ENCODE data around the gene HAPLN3.

HAPLN3 gene

GRCh38 chr15:88909956-88910831 lies 14.8 kb upstream of the HAPLN3 start:
- DNase-seq: no peak

GRCh38 chr15:88908697-88909621 lies 13.6 kb upstream of the HAPLN3 start:
- no peak for DNase-seq

- no peak for DNase-seq
These were observed 12.8 kb upstream of the HAPLN3 start for GRCh38 chr15:88908123-88908522.

- no peak for DNase-seq
These were observed 11.8 kb upstream of the HAPLN3 start for GRCh38 chr15:88907111-88907510.

- no peak for DNase-seq
These were observed 11.2 kb upstream of the HAPLN3 start for GRCh38 chr15:88906551-88906950.

- DNase-seq: no peak
These were observed 10.8 kb upstream of the HAPLN3 start for GRCh38 chr15:88906130-88906529.

- DNase-seq: no peak
These were observed 10.2 kb upstream of the HAPLN3 start for GRCh38 chr15:88905576-88905975.

GRCh38 chr15:88904624-88905327 lies 9.4 kb upstream of the HAPLN3 start:
- DNase-seq: peak; percentile 87

- no peak for DNase-seq
These were observed 8.9 kb upstream of the HAPLN3 start for GRCh38 chr15:88904257-88904623.

- no peak for DNase-seq
These were observed 7.5 kb upstream of the HAPLN3 start for GRCh38 chr15:88902846-88903245.

- DNase-seq: no peak
These were observed 7.0 kb upstream of the HAPLN3 start for GRCh38 chr15:88902221-88902835.

GRCh38 chr15:88901508-88902220 lies 6.3 kb upstream of the HAPLN3 start:
- DNase-seq: no peak

- no peak for DNase-seq
These were observed 5.7 kb upstream of the HAPLN3 start for GRCh38 chr15:88900982-88901418.

- DNase-seq: peak; percentile 18
These were observed 5.1 kb upstream of the HAPLN3 start for GRCh38 chr15:88900309-88900981.

- DNase-seq: peak; percentile 39
These were observed 3.9 kb upstream of the HAPLN3 start for GRCh38 chr15:88899251-88899650.

GRCh38 chr15:88898736-88899135 lies 3.4 kb upstream of the HAPLN3 start:
- peak; percentile 25 for DNase-seq

GRCh38 chr15:88897456-88898194 lies 2.3 kb upstream of the HAPLN3 start:
- peak; percentile 90 for DNase-seq

GRCh38 chr15:88897142-88897455 lies 1.8 kb upstream of the HAPLN3 start:
- no peak for DNase-seq

GRCh38 chr15:88896333-88897033 lies 1.1 kb upstream of the HAPLN3 start:
- DNase-seq: no peak

- peak; percentile 83 for DNase-seq
These were observed 961 bp downstream of the HAPLN3 start for GRCh38 chr15:88894348-88894818.

Measured in right forelimb (tissue), 1 donor.